Middle frontal gyrus (tissue), 1 donor: ENCODE data around the gene ANKRD40.
"Not testable (repeated sequence)": the region's sequence is repeated elsewhere in the genome, so short reads cannot be mapped to it uniquely, and the experiment has no call there.

ENCODE experiments used
- DNase-seq: peaks from one replicate; pipeline ENCODE4 v3.0.0-alpha.2; 2015; ENCODE audit warnings: low spot score; ENCODE audit errors: extremely low spot score

The ANKRD40 gene

GRCh38 chr17:50686494-50687199 lies 21.1 kb downstream of the ANKRD40 start:
- DNase-seq, result no peak

- no peak for DNase-seq
These were observed 21.8 kb downstream of the ANKRD40 start for GRCh38 chr17:50685691-50686493.

- DNase-seq, result no peak
These were observed 22.4 kb downstream of the ANKRD40 start for GRCh38 chr17:50685334-50685665.

GRCh38 chr17:50684612-50685333 lies 22.9 kb downstream of the ANKRD40 start:
- DNase-seq, result no peak

GRCh38 chr17:50684288-50684611 lies 23.5 kb downstream of the ANKRD40 start:
- no peak for DNase-seq

- DNase-seq, result no peak
These were observed 24.1 kb downstream of the ANKRD40 start for GRCh38 chr17:50683434-50684287.

- no peak for DNase-seq
These were observed 24.8 kb downstream of the ANKRD40 start for GRCh38 chr17:50682938-50683337.

GRCh38 chr17:50682441-50682840 lies 25.3 kb downstream of the ANKRD40 start:
- no peak for DNase-seq

- peak; percentile 45 for DNase-seq
These were observed 26.2 kb downstream of the ANKRD40 start for GRCh38 chr17:50681263-50682200.

GRCh38 chr17:50680543-50681262 lies 27.0 kb downstream of the ANKRD40 start:
- DNase-seq, result not testable (repeated sequence)

GRCh38 chr17:50680126-50680525 lies 27.6 kb downstream of the ANKRD40 start:
- DNase-seq, result no peak

GRCh38 chr17:50679008-50679544 lies 28.6 kb downstream of the ANKRD40 start:
- no peak for DNase-seq

- no peak for DNase-seq
These were observed 29.8 kb downstream of the ANKRD40 start for GRCh38 chr17:50677851-50678375.

GRCh38 chr17:50676065-50676975 lies 31.4 kb downstream of the ANKRD40 start:
- no peak for DNase-seq

GRCh38 chr17:50675627-50676026 lies 32.1 kb downstream of the ANKRD40 start:
- DNase-seq, result no peak

- no peak for DNase-seq
These were observed 32.5 kb downstream of the ANKRD40 start for GRCh38 chr17:50675190-50675589.

GRCh38 chr17:50672831-50673551 lies 34.7 kb downstream of the ANKRD40 start:
- no peak for DNase-seq
